ENCODE measurements around the gene DNAH14.
"Not testable (repeated sequence)": the region's sequence is repeated elsewhere in the genome, so short reads cannot be mapped to it uniquely, and the experiment has no call there.

Gene DNAH14

DNA sequence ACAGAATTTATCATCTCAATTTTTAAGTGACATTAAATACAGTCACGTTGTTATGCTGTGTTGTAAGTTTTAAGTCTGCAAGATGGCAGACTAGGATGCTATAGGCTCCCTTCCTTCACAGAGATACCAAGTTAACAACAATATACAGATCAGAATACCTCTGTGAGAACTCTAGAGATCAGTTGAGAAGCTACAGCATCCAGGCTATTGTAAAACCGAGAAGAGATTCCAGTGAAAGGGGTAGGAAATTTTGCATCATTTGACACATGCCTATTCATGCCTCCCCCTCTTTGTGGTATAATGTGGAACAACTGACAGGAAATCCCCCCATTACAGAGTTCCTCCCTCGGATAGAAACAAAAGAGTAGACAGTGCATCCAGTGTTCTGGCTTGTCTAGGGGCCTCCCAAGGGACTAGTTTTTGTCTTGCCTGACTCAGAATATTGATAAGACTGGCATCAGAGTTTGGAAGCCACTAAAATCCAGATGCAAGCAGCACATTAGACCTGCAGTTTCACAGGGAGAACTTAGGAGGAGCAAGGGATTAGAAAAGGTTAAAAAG lies 417.7 kb downstream of the DNAH14 start:
- no peak for DNase-seq (ENCODE audit: low read depth in 2 of 2)

DNA sequence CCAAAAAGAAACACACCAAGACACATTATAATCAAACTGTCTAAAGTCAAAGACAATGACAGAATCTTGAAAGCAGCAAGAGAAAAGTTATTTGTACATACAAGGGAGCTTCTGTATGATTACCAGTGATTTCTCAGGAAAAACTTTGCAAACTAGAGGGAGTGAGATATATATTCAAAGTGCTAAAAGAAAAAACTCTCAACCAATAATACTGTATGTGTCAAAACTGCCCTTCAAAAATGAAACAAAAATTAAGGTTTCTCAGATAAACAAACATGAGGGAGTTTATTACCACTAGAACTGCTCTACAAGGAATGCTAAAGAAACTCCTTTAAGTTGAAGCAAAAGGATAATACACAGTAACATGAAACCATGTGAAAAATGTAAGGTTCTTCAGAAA lies 418.9 kb downstream of the DNAH14 start:
- DNase-seq (ENCODE audit: low read depth in 2 of 2) = no peak

DNA sequence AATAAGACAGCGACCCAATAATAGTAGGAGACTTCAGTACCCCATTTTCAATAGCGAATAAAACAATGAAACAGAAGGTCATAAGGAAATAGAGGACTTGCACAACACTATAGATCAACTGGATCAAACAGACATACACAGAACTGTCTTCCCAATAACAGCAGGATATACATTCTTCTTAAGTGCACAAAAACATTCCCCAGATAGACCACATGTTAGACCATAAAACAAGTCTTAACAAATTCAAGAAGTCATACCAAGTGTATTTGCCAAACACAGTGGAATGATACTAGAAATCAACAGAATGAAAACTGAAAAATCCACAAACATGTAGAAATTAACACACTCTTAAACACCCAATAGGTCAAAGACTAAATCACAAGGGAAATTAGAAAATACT lies 420.4 kb downstream of the DNAH14 start:
- DNase-seq (ENCODE audit: low read depth in 2 of 2) = no peak

DNA sequence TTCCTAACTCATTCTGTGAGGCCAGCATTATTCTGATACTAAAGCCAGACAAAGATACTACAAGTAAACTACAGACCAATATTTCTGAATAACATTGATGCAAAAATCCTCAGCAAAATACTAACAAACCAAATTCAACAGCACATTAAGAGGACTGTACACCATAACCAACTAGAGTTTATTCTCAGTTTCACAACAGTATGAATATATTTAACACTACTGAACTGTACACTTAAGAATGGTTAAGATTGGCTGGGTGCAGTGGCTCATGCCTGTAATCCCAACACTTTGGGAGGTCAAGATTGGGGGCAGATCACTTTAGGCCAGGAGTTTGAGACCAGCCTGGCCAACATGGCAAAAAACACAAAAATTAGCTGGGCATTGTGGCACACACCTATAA lies 421.4 kb downstream of the DNAH14 start:
- DNase-seq (ENCODE audit: low read depth in 2 of 2) = no peak

DNA sequence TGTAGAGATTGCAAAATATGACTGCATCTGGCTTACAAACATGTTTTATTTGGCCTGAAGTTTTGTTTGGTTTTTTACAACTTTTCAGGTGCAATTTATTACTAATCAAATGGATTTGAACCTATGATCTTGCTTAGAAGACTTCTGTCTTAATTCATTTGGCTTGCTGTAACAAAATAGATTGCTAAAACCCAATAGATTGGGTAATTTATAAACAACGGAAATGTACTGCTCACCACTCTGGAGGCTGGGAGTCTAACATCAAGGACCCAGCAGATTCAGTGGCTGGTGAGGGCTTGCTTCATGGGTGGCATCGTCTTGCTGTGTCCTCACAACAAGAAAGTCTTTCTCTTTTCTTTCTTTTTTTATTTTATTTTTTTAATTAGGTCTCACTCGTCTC lies 425.4 kb downstream of the DNAH14 start:
- no peak for DNase-seq (ENCODE audit: low read depth in 2 of 2)

DNA sequence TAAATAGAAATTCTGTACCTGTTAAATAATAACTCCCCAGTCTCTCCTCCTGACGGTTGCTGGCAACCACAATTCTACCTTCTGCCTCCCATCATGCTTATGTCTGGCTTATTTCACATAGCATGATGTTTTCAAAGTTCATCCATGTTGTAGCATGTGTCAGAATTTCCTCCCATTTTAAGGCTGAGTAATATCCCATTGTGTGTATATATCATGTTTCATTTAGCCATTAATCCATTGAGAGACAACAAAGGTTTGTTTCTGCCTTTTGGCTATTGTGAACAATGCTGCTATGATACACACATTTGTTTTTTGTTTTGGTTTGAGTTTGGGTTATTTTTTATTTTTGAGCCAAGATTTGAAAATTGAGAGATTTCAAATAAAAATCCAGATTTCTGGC lies 426.4 kb downstream of the DNAH14 start:
- no peak for DNase-seq (ENCODE audit: low read depth in 2 of 2)

DNA sequence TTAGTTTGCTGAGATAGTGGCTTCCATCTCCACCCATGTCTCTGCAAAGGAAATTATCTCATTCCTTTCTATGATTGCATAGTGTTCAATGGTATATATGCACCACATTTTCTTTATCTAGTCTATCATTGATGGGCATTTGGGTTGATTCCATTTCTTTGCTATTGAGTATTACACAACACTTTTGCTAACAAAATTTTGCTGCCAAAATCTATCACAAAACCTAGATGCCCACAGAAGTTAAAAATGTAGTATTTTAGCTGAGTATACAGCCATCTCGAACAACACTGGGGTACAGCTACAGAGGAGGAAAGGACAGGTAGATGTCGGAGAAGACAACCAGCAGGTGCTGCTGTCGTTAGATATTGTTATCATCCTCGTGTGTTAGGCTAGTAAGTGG lies 430.6 kb downstream of the DNAH14 start:
- no peak for DNase-seq (ENCODE audit: low read depth in 2 of 2)

DNA sequence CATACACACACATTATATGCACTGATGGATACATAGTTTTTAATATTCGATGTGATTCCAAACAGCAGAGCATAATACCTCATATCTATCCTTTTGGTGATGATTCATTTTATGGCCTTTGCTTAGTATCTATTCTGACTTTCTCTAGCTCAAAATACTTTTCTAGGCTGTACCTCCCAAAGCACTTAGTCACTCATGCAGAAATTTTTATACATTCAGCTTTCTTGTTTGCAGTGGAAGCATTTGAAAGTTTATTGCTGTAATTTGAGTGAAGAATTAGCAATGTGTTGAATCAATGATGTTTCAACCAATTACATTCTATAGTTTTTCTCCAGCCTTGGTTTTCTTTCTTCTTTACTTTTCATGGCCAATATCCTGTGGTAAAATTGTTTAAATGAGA lies 431.7 kb downstream of the DNAH14 start:
- DNase-seq (ENCODE audit: low read depth in 2 of 2) = no peak

DNA sequence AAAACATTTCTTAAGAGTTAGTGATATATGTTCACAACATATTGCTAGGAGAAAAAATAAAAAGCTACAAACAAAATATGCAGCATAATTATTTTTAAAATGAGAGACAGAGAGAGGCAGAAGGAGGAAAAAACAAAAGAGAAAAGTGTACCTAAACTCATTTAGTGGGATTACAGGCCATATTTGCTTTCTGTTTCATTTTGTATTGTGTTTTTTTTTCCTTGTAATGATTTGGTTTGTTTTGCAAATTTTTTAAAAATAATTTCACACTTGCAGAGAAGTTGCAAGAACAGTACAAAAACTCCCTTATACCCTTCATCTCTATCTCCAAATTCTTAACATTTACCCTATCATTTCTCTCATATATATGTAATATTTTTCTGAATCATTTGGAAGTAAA lies 433.3 kb downstream of the DNAH14 start:
- no peak for DNase-seq (ENCODE audit: low read depth in 2 of 2)

DNA sequence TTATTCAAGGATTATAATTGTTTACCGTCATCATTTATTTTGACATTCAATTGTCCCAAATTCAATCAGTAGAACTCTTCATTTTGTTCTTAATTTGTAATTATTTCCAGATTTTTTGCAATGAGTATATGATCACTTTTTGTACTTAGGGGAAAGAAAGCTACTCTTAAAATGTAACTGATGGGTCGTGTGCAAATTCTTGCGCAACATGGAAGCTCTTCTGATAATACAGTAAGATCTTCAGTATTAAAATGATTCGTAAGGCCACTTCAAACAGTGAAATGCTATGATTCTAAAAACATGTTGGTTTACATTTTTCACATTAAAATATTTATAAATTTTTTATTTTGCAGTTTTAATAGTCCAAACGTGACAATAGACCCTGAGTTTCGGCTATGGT lies 435.0 kb downstream of the DNAH14 start:
- DNase-seq (ENCODE audit: low read depth in 2 of 2) = no peak

DNA sequence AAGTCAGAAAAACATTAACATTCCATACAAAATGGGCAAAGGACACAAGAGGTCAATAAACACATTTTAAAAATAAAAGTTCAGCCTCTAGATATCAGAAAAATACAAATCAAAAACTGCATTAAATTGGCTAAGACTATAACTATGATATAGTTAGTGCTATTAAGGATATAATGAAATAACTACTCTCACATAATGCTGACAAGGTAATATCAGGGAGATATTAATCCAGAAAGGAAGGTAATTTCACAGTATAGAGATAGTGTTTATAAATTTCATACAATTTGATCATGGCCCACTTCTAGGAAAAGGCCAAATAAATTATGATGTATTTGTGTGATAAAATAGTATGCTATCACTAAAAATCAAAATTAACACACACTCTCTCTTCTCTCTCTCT lies 436.5 kb downstream of the DNAH14 start:
- DNase-seq (ENCODE audit: low read depth in 2 of 2) = no peak

DNA sequence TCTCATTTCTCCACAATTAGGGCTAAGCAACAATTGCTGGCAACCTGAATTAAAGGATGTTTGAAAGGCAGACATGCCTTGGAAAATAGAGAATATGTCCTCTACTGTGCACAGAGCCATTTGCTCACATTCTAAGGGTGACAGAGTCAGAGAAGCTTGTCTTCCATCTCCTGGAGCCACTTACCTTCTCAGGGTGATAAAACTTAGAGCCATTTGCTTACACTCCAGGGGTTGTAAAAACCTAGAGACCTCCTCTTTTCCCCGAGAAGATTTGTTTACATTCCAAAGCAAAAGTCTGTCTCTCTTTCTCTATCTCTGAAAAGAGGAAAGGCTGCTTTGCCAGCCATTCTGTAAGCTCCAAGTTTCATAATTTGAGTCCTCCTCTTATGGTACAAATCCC lies 437.1 kb downstream of the DNAH14 start:
- DNase-seq (ENCODE audit: low read depth in 2 of 2) = no peak

DNA sequence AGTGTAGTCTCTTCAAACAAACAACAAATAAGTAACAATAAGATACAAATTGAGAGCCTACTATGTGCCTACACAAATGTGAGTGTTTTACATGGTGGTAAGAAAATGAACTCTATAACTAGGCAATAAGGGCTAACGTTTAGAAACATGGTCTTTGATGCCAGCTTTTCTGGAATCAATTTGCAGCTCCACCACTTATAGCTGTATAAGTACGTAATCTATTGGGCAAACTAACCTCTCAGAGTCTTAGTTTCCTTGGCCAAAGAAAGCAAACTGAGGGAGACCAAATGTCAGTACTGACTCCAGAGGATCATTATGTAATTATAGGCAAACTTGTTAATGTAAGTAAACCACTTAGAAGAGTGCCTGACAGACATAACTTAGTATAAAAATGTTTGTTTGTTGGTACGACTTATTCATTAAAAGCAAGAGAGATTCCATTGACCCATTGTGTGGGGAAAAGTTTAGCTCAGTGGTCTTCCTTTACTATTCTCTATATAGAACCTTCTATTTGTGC lies 438.6 kb downstream of the DNAH14 start:
- DNase-seq (ENCODE audit: low read depth in 2 of 2) = no peak

DNA sequence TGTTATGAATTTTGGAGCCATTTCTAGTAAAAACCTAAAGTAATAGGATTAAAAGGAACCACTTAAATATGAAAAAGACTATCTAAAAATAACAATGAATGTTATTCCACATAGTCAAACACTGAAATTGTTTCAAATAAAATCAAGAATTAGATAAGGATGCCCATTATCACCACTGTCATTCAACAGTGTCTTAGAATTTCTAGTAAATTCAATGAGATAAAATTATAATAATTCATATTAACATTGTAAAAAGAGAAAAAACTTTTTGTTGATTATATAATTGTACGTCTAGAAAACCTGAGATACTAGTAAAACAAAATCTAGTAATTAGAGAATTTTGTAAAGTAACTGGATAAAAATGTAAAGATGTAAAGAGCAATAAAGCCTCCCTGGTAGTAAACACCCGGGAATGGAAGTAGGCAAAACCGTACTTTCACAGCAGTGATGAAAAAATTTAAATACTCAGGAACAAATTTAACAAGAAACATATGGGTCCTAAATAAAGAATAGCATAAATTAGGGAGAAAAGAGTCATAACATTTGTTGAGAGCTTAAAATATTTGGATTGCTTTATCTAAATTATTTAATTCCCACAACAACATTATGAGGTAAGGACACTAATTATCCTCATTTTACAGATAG lies 442.0 kb downstream of the DNAH14 start:
- no peak for DNase-seq (ENCODE audit: low read depth in 2 of 2)

DNA sequence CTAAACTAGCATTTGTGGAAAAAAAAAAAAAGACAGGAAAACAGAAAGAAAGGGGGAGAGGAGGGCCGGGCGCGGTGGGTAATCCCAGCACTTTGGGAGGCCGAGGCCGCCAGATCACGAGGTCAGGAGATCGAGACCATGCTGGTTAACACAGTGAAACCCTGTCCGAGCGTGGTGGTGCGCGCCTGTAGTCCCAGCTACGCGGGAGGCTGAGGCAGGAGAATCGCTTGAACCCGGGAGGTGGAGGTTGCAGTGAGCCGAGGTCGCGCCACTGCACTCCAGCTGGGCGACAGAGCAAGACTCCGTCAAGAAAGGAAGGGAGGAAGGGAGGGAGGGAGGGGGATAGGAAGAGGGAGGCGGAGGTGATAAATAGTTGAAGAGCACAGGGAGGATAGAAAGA lies 443.7 kb downstream of the DNAH14 start:
- DNase-seq (ENCODE audit: low read depth in 2 of 2) = no peak

DNA sequence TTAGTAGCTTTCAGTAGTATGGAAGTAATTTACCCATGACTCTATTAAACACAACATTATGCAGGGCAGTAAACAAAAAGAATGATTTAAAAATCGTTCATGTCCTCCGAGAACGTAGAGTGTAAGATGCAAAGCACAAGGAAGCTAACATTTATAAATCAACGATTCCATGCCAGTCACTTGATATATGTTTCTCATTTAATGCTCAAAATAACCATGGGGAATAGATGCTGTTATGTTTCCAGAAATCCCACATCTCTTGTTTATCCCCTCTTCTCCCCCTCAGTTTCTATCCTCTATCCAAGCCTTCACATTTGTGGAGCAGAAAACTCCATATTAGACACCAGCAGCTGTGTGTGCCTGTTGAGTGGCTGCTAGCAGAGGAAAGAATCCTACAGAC lies 445.5 kb downstream of the DNAH14 start:
- no peak for DNase-seq (ENCODE audit: low read depth in 2 of 2)

DNA sequence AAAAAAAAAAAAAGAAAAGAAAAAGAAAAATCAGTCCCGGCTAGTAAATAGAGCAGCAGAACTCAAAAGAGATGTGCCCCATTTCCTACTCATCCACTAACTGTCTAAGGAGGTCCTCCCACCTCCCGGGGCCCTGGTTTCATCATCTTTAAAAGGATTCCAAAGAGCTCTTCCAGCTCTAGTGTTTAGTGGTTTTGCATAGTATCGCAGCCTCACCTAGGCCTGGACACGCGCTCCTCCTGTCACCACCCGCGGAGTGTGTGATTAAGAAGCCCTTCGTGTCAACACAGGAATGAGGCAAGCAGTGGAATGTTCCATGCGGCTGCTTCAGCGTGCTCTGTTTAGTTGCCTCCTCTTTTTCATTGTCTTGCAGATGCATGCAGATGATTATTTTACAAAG lies 449.4 kb downstream of the DNAH14 start:
- no peak for DNase-seq (ENCODE audit: low read depth in 2 of 2)

DNA sequence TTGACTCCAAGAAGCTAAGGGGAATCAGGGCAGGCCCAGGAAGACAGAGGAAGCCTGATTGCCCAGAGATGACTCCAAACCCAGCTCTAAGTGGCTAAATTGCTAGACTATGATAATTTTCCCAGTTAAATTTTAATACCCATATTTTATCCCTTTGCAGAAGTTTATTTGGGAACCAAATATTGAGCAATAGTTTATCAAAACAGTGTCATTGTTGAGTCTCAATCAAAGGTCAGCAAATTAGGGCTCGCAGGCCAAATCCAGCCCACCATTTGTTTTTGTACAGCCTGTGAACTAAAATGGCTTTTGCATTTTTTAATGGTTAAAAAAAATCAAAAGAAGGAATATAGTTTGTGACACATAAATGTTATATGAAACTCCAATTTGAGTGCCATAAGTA lies 451.2 kb downstream of the DNAH14 start:
- no peak for DNase-seq (ENCODE audit: low read depth in 2 of 2)

DNA sequence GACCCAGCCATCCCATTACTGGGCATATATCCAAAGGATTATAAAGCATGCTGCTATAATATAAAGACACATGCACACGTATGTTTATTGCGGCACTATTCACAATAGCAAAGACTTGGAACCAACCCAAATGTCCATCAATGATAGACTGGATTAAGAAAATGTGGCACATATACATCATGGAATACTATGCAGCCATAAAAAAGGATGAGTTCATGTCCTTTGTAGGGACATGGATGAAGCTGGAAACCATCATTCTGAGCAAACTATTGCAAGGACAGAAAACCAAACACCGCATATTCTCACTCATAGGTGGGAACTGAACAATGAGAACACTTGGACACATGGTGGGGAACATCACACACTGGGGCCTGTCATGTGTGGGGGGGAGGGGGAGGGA lies 457.4 kb downstream of the DNAH14 start:
- not testable (repeated sequence) for DNase-seq (ENCODE audit: low read depth in 2 of 2)

DNA sequence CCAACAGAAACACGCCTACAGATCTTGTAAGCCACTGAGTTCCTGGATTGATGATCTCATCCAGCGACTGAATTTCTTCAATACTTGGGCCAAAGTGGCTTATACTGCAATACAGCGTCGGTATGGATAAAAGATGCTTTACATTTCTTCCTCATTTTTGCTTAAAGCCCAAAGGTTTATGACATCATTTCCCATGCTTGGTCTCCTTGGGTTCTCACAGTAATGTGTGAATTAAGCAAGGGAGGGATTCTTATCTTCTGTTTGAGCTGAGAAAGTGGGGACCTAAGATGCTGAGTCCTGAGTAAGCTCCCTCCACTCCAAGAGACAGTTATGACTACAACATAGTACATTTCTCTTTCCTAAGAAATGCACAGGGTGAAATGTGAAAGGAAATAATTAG lies 458.9 kb downstream of the DNAH14 start:
- DNase-seq (ENCODE audit: low read depth in 2 of 2) = no peak

DNA sequence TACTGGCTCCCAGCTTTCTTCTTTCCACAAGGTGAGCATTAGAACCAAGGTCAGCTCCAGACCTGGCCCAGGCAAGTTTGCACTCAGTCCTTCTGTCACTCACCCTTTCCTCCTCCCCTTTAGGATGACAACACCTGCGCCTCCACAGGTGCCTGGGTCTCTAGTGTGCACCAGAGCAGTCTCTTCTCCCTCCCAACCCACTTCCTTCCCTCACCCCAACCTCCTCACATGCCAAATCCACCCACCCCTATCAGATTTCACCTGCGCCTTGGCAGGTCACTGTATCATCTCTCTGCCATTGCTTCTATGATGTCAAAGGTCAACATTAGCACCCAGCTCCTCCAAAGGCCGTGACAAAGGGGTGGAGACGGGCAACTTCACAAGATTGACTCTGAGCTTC lies 460.4 kb downstream of the DNAH14 start:
- DNase-seq (ENCODE audit: low read depth in 2 of 2) = no peak

DNA sequence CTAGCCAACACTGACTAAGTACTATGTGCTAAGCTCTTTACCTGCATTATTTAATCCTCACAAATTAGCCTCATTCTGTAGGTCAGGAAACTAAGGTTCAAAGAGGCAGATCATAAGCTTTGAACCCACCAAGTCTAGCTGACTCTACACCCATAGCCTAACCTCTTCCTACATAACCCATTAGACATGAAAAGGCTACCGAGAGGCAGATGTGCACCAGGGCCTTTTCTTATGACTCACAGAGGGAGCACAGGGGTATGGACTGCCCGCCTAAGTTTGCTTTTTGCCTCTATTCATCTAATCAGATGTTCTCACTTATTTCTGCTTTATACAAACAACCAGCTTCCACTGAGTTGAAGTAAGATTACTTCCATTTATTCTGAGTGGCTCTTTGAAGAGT lies 466.9 kb downstream of the DNAH14 start:
- DNase-seq (ENCODE audit: low read depth in 2 of 2) = no peak

DNA sequence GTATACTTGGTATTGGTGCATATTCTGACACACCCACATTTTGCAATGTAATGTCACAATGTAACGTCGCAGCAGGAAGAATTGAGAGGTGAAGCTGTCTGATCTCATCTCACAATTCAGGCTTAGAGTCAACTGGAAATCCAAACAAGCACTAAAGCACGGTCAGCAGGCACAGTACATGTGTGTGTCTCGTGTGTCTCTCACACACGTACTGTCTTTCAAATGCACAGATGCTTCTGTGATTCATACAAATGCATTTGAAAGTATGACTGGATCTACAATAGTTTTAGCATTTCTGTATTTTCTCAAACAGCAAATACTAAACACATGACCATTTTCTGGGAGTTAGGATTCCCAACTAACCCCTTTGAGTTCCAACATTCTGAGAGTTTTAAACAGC lies 471.5 kb downstream of the DNAH14 start:
- DNase-seq (ENCODE audit: low read depth in 2 of 2) = no peak
